ENCODE results near the gene RPGRIP1L.

The RPGRIP1L gene

GRCh38 chr16:53654946-53655345, 48.7 kb downstream of the RPGRIP1L start:
- no peak for DNase-seq (ENCODE audit: low read depth in 1 of 2, low spot score in 1 of 2)
- no peaks in the 10 kb centered on the region for H3K27me3 ChIP-seq (ENCODE audit: insufficient read depth, poor library complexity, severe bottlenecking)
- H3K27ac ChIP-seq (replicated peaks) = no peak overlapping the region
- no peak overlapping the region for H3K4me3 ChIP-seq (replicated peaks; ENCODE audit: insufficient read depth, low read length)
- TF ChIP-seq CTCF (IDR thresholded peaks at IDR 0.05; ENCODE audit: insufficient read depth, low read length) = no peak
- TF ChIP-seq GABPA (IDR thresholded peaks at IDR 0.05; ENCODE audit: low read depth) = no peak
- TF ChIP-seq SPI1 (IDR thresholded peaks at IDR 0.05; ENCODE audit: borderline replicate concordance, low read depth) = no peak
- TF ChIP-seq POLR2AphosphoS5 (IDR thresholded peaks at IDR 0.05; ENCODE audit: low read depth) = no peak
- no peak for TF ChIP-seq REST (IDR thresholded peaks at IDR 0.05; ENCODE audit: insufficient replicate concordance, low read depth)

- no peak overlapping the region for H3K4me3 ChIP-seq (replicated peaks; ENCODE audit: insufficient read depth, low read length)
- H3K27me3 ChIP-seq (ENCODE audit: insufficient read depth, poor library complexity, severe bottlenecking) = no peaks in the 10 kb centered on the region
- no peak overlapping the region for H3K27ac ChIP-seq (replicated peaks)
- DNase-seq (ENCODE audit: low read depth in 1 of 2, low spot score in 1 of 2) = no peak
- TF ChIP-seq REST (IDR thresholded peaks at IDR 0.05; ENCODE audit: insufficient replicate concordance, low read depth) = no peak
These were observed 52.3 kb downstream of the RPGRIP1L start for GRCh38 chr16:53651357-53651756.

GRCh38 chr16:53646506-53646905, 57.2 kb downstream of the RPGRIP1L start:
- Histone ChIP-seq H3K4me3 (replicated peaks; ENCODE audit: insufficient read depth, low read length) (no peak overlapping the region), H3K27ac (replicated peaks) (no peak overlapping the region), H3K27me3 (ENCODE audit: insufficient read depth, poor library complexity, severe bottlenecking) (no peaks in the 10 kb centered on the region)
- no peak for TF ChIP-seq GABPA (IDR thresholded peaks at IDR 0.05; ENCODE audit: low read depth)
- TF ChIP-seq POLR2AphosphoS5 (IDR thresholded peaks at IDR 0.05; ENCODE audit: low read depth) = no peak
- TF ChIP-seq CTCF (IDR thresholded peaks at IDR 0.05; ENCODE audit: insufficient read depth, low read length) = no peak
- DNase-seq (ENCODE audit: low read depth in 1 of 2, low spot score in 1 of 2) = no peak

GRCh38 chr16:53643474-53643873, 60.2 kb downstream of the RPGRIP1L start:
- DNase-seq (ENCODE audit: low read depth in 1 of 2, low spot score in 1 of 2) = no peak
- no peak overlapping the region for H3K27ac ChIP-seq (replicated peaks)
- no peaks in the 10 kb centered on the region for H3K27me3 ChIP-seq (ENCODE audit: insufficient read depth, poor library complexity, severe bottlenecking)
- no peak overlapping the region for H3K4me3 ChIP-seq (replicated peaks; ENCODE audit: insufficient read depth, low read length)
- TF ChIP-seq SPI1 (IDR thresholded peaks at IDR 0.05; ENCODE audit: borderline replicate concordance, low read depth) (no peak), CTCF (IDR thresholded peaks at IDR 0.05; ENCODE audit: insufficient read depth, low read length) (no peak), GABPA (IDR thresholded peaks at IDR 0.05; ENCODE audit: low read depth) (no peak), POLR2AphosphoS5 (IDR thresholded peaks at IDR 0.05; ENCODE audit: low read depth) (no peak)
